NCI-H748 treated with DMSO at 0.1 percent for 48 hours (cell line): Measurements from ENCODE around the gene C4orf50.
"Not testable (repeated sequence)": the region's sequence is repeated elsewhere in the genome, so short reads cannot be mapped to it uniquely, and the experiment has no call there.

ENCODE experiments used
- DNase-seq: peaks from one replicate; lab custom pipeline; 2025; lab: John Stamatoyannopoulos, UW

The C4orf50 gene

DNA sequence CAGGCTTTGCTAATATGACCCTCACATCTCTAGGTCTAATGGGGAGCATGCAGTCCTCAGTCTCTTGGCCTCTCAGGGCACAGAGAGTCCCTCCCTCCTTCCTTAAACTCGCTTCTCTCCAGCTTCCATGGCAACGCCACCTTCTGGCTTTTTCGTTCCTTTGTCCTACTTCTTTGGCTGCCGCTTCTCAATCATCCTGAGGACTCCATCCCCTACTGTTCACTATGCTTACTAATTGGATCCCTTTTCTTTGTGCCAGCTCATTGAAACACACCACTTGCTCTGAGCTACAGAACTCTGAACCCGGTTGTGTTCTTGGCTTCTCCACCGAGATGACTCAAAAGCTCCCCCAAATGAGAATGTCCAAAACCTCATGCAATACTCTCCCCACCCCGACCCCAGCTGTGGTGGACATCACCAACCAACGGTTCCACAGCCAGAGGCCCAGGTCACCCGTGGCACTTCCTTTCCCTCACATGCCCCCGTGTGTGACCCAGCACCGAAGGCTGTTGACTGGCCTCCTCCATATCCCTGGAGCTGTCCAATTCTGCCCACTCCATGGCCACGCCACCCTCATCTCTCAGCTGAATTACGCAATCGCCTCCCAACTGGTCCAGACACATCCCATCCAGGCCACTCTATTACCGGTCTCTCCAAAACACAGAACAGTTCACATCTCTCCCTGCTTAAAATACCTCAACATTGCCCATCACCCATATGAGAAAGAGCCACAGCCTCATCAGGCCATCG lies 160.0 kb downstream of the C4orf50 start:
- DNase-seq = no peak

DNA sequence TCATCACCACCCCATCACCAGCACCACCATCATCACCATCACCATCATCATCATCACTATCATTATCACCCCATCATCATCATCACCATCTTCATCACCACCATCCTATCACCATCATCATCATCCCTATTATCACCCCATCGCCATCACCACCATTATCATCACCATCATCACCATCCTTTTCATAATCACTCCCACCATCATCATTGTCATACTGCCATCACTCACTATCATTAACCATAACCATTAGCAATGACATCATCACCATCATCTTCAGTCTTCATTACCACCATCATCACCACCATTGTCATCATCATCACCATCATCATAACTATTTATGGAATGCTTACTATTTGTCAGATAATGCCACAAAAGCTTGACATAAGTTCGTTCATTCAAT lies 161.0 kb downstream of the C4orf50 start:
- DNase-seq = no peak

DNA sequence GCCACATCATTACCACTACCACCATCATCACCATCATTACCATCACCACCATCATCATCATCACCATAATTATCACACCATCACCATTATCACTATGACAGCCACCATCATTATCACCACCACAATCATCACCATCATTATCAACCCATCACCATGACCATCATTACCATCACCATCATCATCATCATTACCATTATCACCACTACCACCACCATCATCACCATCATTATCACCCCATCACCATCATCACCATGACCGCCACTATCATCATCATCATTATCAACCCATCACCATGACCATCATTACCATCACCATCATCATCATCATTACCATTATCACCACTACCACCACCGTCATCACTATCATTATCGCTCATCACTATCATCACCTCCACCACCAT lies 161.9 kb downstream of the C4orf50 start:
- DNase-seq = not testable (repeated sequence)

DNA sequence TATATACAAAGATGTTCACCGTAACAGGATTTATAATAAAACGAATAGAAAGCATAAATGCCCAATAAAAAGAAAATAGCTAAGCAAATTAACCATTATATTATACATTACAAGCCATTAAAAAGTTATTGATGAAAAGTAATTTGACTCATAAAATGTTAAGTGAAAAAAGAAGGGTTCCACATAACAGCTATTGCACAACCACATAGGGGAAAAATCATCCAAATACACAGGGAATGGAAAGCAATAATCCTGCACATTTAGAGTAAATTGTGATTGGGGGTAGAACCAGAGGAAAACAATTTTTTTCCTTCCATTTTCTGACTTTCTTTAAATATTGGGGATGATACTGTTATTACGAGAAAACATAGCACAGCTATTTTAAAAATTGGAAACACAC lies 163.3 kb downstream of the C4orf50 start:
- DNase-seq = no peak

DNA sequence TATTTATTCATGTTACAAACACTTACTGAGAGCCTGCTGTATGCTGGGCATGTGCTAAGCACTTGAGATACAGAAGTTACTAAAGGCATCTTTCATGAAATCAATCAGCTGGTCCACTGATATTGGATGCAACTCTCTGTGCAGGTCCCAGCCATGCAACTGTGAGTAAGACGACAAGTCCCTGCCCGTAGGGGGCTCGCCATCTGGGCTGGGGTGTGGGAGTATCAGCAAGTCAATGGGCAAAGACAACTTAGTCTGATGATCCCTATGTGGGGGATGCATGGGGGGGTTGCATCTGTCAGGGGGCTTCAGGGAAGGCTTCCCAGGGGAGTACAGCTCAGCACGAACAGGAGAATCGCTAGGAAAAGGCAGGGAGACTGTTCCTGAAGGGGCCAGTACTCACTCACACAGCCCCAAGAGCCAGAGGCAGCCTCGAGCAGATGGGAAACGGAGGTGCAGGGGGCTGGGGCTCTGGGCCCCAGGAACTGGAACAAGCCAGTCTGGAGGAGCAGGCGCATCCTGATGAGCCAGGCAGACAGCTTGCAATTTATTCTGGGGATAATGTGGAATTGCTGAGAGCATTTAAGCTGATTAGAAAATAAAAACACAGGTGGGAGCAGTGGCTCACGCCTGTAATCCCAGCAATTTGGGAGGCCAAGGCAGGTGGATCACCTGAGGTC lies 165.6 kb downstream of the C4orf50 start:
- no peak for DNase-seq

DNA sequence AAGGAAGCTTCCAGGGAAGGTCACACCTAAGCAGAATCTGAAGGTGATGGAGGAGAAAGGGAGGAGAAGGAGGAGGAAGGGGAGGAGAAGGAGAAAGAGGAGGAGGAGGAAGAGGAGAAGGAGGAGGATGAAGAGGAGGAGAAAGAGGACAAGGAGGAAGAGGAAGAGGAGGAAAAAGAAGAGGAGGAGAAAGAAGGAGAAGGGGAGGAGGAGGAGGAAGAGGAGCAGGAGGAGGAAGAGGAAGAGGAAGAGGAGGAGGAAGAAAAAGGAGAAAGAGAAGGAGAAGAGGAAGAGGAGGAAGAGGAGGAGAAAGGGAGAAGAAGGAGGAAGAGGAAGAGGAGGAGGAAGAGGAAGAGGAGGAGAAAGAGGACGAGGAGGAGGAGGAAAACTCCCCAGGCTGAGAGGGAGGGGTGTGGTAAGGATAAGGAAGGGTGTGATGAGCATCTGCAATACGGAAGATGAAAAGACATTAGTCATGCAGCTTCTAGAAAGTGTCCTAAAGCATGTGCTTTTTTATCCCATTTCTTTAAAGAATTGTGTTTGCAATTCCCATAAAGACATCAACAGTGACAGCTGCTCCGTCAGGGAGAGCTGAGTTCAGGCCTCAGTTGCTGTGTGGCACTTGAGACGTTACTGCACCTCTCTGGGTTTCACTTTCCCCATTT lies 166.5 kb downstream of the C4orf50 start:
- DNase-seq = no peak
